Activated T-cell treated with anti-CD3 and anti-CD28 coated beads, Interleukin-2, amount 50 U/mL, for 24 hours (primary cell): ENCODE measurements around the gene CCDC18.
"Not testable (repeated sequence)": the region's sequence is repeated elsewhere in the genome, so short reads cannot be mapped to it uniquely, and the experiment has no call there.

Source experiments
- DNase-seq: peaks from one replicate; pipeline ENCODE4 v3.0.0-alpha.2; 2020
- H3K27ac Mint-ChIP-seq: 2 replicates; pipeline ENCODE4 v1.8.0; 2020; ENCODE audit warnings: mild to moderate bottlenecking, mixed read lengths
- H3K27me3 Mint-ChIP-seq: 2 replicates; pipeline ENCODE4 v1.8.0; 2020; ENCODE audit warnings: mixed read lengths
- H3K36me3 Mint-ChIP-seq: 2 replicates; pipeline ENCODE4 v1.8.0; 2020; ENCODE audit warnings: low read depth, mixed read lengths
- H3K4me1 Mint-ChIP-seq: 2 replicates; pipeline ENCODE4 v1.8.0; 2020; ENCODE audit warnings: low read depth, mixed read lengths
- H3K4me3 Mint-ChIP-seq: 2 replicates; pipeline ENCODE4 v1.8.0; 2020; ENCODE audit warnings: mild to moderate bottlenecking, moderate library complexity, mixed read lengths
- H3K9me3 Mint-ChIP-seq: 2 replicates; pipeline ENCODE4 v1.8.0; 2020; ENCODE audit warnings: mixed read lengths

CCDC18 gene

GRCh38 chr1:93194231-93194990, 13.9 kb downstream of the CCDC18 start:
- Mint-ChIP-seq H3K4me3 (no peak overlapping the region), H3K27ac (no peak overlapping the region), H3K27me3 (no peaks in the 10 kb centered on the region), H3K9me3 (no peaks in the 10 kb centered on the region), H3K4me1 (peaks cover 9% of the 10 kb centered on the region), H3K36me3 (peaks cover 77% of the 10 kb centered on the region)
- DNase-seq: no peak

- no peaks in the 10 kb centered on the region for H3K9me3 Mint-ChIP-seq
- H3K4me1 Mint-ChIP-seq: peaks cover 3% of the 10 kb centered on the region
- peaks cover 70% of the 10 kb centered on the region for H3K36me3 Mint-ChIP-seq
- no peak overlapping the region for H3K27ac Mint-ChIP-seq
- no peaks in the 10 kb centered on the region for H3K27me3 Mint-ChIP-seq
- no peak overlapping the region for H3K4me3 Mint-ChIP-seq
- no peak for DNase-seq
Observed at GRCh38 chr1:93196591-93196990, 16.1 kb downstream of the CCDC18 start.

GRCh38 chr1:93199150-93199549, 18.6 kb downstream of the CCDC18 start:
- no peak overlapping the region for H3K4me3 Mint-ChIP-seq
- H3K4me1 Mint-ChIP-seq: peaks cover 3% of the 10 kb centered on the region
- peaks cover 55% of the 10 kb centered on the region for H3K36me3 Mint-ChIP-seq
- no peak overlapping the region for H3K27ac Mint-ChIP-seq
- H3K27me3 Mint-ChIP-seq: no peaks in the 10 kb centered on the region
- DNase-seq: no peak
- H3K9me3 Mint-ChIP-seq: no peaks in the 10 kb centered on the region

- Mint-ChIP-seq H3K36me3 (peaks cover 46% of the 10 kb centered on the region), H3K4me1 (peaks cover 3% of the 10 kb centered on the region), H3K4me3 (no peak overlapping the region), H3K27ac (no peak overlapping the region), H3K9me3 (no peaks in the 10 kb centered on the region), H3K27me3 (no peaks in the 10 kb centered on the region)
- DNase-seq: no peak
Observed at GRCh38 chr1:93200086-93200620, 19.6 kb downstream of the CCDC18 start.

GRCh38 chr1:93200714-93201113, 20.2 kb downstream of the CCDC18 start:
- no peak overlapping the region for H3K27ac Mint-ChIP-seq
- no peak overlapping the region for H3K4me3 Mint-ChIP-seq
- H3K4me1 Mint-ChIP-seq: peaks cover 3% of the 10 kb centered on the region
- no peak for DNase-seq
- no peaks in the 10 kb centered on the region for H3K9me3 Mint-ChIP-seq
- peaks cover 41% of the 10 kb centered on the region for H3K36me3 Mint-ChIP-seq
- no peaks in the 10 kb centered on the region for H3K27me3 Mint-ChIP-seq

GRCh38 chr1:93205892-93206566, 25.5 kb downstream of the CCDC18 start:
- Mint-ChIP-seq H3K36me3 (peaks cover 44% of the 10 kb centered on the region), H3K27me3 (no peaks in the 10 kb centered on the region), H3K9me3 (no peaks in the 10 kb centered on the region), H3K4me1 (no peaks in the 10 kb centered on the region), H3K27ac (no peak overlapping the region), H3K4me3 (no peak overlapping the region)
- no peak for DNase-seq

GRCh38 chr1:93206567-93206954, 26.0 kb downstream of the CCDC18 start:
- H3K27ac Mint-ChIP-seq: no peak overlapping the region
- no peak overlapping the region for H3K4me3 Mint-ChIP-seq
- H3K36me3 Mint-ChIP-seq: peaks cover 46% of the 10 kb centered on the region
- no peaks in the 10 kb centered on the region for H3K27me3 Mint-ChIP-seq
- H3K9me3 Mint-ChIP-seq: no peaks in the 10 kb centered on the region
- DNase-seq: no peak
- no peaks in the 10 kb centered on the region for H3K4me1 Mint-ChIP-seq

GRCh38 chr1:93207211-93207610, 26.7 kb downstream of the CCDC18 start:
- DNase-seq: no peak
- Mint-ChIP-seq H3K27me3 (no peaks in the 10 kb centered on the region), H3K4me1 (no peaks in the 10 kb centered on the region), H3K27ac (peak overlapping the region; percentile 10), H3K4me3 (no peak overlapping the region), H3K36me3 (peaks cover 49% of the 10 kb centered on the region), H3K9me3 (no peaks in the 10 kb centered on the region)

GRCh38 chr1:93215322-93215721, 34.8 kb downstream of the CCDC18 start:
- Mint-ChIP-seq H3K4me1 (peaks cover 22% of the 10 kb centered on the region), H3K36me3 (peaks cover 72% of the 10 kb centered on the region), H3K27ac (no peak overlapping the region), H3K9me3 (no peaks in the 10 kb centered on the region), H3K4me3 (no peak overlapping the region), H3K27me3 (no peaks in the 10 kb centered on the region)
- DNase-seq: no peak

GRCh38 chr1:93219443-93219842, 38.9 kb downstream of the CCDC18 start:
- Mint-ChIP-seq H3K4me1 (peaks cover 30% of the 10 kb centered on the region), H3K4me3 (peak overlapping the region; percentile 49), H3K27me3 (no peaks in the 10 kb centered on the region), H3K9me3 (peaks cover 4% of the 10 kb centered on the region), H3K27ac (peak overlapping the region; percentile 78), H3K36me3 (peaks cover 81% of the 10 kb centered on the region)
- no peak for DNase-seq

GRCh38 chr1:93220716-93221115, 40.2 kb downstream of the CCDC18 start:
- H3K9me3 Mint-ChIP-seq, H3K4me3 Mint-ChIP-seq, H3K27me3 Mint-ChIP-seq, H3K27ac Mint-ChIP-seq, DNase-seq: not testable (repeated sequence)
- H3K36me3 Mint-ChIP-seq: peaks cover 85% of the 10 kb centered on the region
- H3K4me1 Mint-ChIP-seq: peaks cover 30% of the 10 kb centered on the region

GRCh38 chr1:93221913-93222312, 41.4 kb downstream of the CCDC18 start:
- Mint-ChIP-seq H3K4me1 (peaks cover 30% of the 10 kb centered on the region), H3K36me3 (peaks cover 85% of the 10 kb centered on the region), H3K9me3 (peaks cover 4% of the 10 kb centered on the region), H3K4me3 (no peak overlapping the region), H3K27ac (no peak overlapping the region), H3K27me3 (no peaks in the 10 kb centered on the region)
- no peak for DNase-seq

- H3K27ac Mint-ChIP-seq: no peak overlapping the region
- no peak for DNase-seq
- H3K27me3 Mint-ChIP-seq: no peaks in the 10 kb centered on the region
- H3K9me3 Mint-ChIP-seq: peaks cover 4% of the 10 kb centered on the region
- H3K4me1 Mint-ChIP-seq: peaks cover 27% of the 10 kb centered on the region
- peaks cover 76% of the 10 kb centered on the region for H3K36me3 Mint-ChIP-seq
- H3K4me3 Mint-ChIP-seq: no peak overlapping the region
Observed at GRCh38 chr1:93223023-93223675, 42.6 kb downstream of the CCDC18 start.

- Mint-ChIP-seq H3K27ac (no peak overlapping the region), H3K4me3 (no peak overlapping the region), H3K4me1 (no peaks in the 10 kb centered on the region), H3K36me3 (peaks cover 84% of the 10 kb centered on the region), H3K27me3 (no peaks in the 10 kb centered on the region), H3K9me3 (no peaks in the 10 kb centered on the region)
- no peak for DNase-seq
Observed at GRCh38 chr1:93235261-93235660, 54.7 kb downstream of the CCDC18 start.

- Mint-ChIP-seq H3K36me3 (peaks cover 85% of the 10 kb centered on the region), H3K27ac (no peak overlapping the region), H3K27me3 (no peaks in the 10 kb centered on the region), H3K4me1 (no peaks in the 10 kb centered on the region), H3K4me3 (no peak overlapping the region), H3K9me3 (peaks cover 4% of the 10 kb centered on the region)
- no peak for DNase-seq
Observed at GRCh38 chr1:93237021-93237420, 56.5 kb downstream of the CCDC18 start.
